Amniotic stem cell (primary cell): ENCODE measurements around the gene CTNNA3.

Experiments used
- DNase-seq: peaks from one replicate; lab custom pipeline; 2025; lab: John Stamatoyannopoulos, UW

CTNNA3 gene

DNA sequence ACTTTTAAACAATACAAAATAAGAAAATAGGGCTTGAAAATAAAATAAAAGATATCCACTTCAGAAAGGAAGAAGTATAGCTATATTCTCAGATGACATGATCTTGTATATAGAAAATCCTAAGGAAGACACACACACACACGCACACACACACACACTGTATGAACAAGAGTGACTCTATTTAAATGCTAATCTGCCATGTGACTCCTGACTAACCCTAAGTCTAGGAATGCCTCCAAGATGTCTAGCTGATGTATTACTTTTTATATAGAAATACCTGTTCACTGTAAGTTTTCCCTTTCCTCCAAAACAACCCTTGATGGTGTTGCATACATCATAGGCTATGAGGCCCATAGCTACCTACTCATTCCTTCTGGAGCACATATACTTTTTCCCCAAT is 943.3 kb downstream of the CTNNA3 start:
- DNase-seq = no peak

DNA sequence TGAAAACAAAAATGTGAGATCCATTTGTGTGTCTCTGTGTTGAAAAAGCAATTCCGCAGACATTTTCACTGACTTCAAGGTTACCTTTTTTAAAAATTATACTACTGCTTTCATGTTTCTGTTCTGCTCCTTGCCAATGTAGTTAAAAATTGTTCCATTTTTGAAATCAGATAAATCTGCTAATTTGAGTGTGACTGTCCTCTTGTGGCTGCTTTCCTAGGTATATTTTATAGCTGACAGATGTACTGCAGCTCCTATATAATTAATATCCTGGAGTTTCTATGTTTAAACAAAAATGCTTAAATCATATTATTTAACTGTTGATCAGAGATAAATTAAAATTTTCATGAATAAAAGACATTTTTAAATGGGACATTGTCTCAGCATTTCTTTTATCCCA is 947.8 kb downstream of the CTNNA3 start:
- no peak for DNase-seq

DNA sequence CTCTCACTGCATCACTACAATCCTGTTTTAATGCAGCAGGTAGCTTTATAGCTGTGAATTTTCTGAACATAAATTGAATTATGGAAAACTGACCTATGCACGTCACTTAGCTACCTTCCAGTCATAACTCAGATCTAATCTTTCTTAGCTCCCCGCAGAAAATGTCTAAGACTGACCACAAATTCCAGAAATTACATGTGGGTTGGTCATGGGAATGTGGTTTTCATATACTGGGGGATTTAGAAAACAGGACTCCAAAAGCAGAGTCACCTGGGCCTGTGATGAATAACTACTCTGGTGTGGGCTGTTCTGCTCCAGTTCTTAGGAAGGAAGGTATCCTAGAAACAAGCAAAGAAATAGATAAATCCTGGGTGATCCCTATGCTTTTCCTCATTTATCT is 948.5 kb downstream of the CTNNA3 start:
- DNase-seq = peak; percentile 83

DNA sequence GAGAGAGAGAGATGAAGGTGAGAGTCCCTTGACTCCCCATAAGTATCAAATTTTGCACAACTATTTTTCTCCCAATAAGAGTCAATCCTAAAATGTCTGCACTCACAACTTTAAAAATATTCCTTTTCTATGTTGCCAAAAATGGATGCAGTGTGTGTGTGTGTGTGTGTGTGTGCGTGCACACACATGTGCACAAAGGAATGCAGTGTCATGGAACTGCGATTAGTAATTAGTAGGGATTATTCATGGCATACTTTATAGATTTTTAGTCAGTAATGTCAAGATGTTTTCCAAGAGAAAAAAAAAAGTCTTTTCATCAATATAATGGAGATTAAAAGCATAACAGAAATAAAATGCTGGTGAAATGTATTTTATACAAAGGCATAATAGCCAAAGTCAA is 949.3 kb downstream of the CTNNA3 start:
- DNase-seq = no peak

DNA sequence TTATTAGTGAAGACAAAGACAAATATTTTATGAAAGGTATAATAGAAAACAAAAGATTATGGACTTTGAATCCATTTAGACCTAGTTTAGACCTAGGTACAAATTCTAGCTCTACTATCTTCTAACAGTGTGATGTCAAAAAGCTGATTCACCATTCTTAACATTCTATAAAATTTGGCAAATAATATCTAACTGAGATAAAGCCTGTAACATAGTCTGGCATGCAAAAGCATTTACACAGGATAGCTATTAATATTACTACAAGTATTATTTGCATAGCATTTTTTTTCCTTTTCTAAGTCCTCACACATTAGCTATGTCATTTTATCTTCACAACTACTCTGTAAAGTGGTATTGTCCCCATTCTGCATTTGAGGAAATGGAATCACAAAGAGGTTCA is 949.7 kb downstream of the CTNNA3 start:
- no peak for DNase-seq

DNA sequence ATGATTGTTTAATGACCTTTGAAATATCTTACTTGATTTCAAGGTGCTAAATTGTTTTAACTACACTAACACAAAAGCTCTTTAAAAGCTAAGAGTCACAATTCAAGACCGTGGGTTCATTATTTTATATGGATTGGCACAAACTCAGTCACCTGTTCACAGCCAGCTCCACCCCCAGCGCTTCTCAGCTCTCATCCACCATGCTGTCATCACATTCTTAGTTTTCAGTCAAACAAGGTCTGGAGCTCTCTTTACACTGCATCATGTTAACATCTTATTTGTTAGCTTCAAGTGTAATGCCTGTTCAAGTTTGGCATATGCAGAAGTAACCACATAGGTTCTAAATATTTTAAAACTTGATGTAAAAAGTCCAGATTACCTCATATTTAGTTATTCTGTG is 951.1 kb downstream of the CTNNA3 start:
- no peak for DNase-seq

DNA sequence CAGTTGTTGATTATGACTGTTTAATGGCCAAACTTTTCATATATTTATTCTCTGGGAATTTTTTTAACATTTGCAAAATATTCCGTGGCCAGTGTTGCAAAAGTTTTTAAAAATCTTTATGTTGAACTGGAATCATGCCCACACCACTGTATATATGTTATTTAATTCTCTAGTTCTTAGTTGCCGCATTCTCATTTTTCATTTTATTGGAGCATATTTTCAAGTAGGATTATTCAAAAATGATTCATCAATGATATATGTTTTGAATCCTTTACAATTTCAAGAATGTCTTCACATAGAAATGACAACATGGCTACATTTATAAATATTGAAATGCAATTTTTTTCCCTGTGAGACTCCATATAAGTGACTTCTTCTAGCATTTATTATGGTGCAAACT is 958.8 kb downstream of the CTNNA3 start:
- DNase-seq = no peak

DNA sequence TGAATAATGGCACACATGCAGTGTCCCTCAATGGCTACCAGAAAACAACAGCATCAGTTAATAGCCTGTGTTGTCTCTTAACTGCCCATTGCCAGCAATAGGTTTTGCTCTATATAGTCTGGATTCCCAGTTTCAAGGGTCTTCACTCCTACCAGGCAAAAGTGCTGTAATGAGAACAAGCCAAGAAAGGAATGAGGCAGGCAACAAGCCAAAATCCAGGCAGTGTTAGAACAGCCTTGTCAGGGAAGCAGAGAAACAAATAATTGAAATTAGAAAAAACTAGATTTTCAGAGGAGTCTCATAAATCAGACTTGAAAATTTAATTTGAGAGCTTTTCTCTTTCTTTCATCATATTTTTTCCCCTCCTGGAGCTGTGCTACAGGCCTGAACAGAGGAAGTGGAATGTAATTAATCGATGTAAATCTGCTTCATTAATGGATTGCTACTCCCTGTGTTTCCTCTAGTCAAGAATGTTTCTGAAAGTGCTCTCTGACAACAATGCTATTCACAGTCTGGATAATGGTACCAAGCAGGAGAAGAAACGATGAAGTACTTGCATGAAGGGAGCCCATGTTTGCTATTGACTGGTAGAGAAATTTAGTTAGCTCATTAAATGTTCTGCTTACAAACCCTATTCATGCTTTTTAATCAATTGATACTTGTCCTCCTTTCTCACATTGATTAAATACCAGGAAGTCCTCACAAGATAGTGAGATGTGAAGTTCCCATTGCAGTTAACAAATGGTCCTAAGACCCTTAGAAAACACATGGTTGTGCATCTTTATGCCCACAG is 972.2 kb downstream of the CTNNA3 start:
- DNase-seq = no peak

DNA sequence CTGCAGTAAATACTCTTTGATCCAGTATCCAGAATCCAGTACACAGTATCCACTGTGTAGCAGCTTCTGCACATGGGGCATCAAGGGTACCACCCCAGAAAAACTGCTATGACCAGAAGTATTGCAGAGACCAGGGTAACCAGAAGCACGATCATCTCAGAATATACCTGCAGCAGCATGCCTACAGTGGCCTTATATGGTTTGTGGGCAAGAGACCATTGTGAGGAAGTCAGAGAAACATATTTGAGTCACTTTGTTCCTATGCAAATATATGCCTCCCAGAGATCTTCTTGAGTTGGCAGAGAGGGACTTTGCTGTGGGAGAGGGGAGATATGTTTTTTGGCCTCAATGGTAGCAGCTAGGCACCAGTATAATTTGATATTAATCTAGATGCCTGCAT is 976.5 kb downstream of the CTNNA3 start:
- no peak for DNase-seq

DNA sequence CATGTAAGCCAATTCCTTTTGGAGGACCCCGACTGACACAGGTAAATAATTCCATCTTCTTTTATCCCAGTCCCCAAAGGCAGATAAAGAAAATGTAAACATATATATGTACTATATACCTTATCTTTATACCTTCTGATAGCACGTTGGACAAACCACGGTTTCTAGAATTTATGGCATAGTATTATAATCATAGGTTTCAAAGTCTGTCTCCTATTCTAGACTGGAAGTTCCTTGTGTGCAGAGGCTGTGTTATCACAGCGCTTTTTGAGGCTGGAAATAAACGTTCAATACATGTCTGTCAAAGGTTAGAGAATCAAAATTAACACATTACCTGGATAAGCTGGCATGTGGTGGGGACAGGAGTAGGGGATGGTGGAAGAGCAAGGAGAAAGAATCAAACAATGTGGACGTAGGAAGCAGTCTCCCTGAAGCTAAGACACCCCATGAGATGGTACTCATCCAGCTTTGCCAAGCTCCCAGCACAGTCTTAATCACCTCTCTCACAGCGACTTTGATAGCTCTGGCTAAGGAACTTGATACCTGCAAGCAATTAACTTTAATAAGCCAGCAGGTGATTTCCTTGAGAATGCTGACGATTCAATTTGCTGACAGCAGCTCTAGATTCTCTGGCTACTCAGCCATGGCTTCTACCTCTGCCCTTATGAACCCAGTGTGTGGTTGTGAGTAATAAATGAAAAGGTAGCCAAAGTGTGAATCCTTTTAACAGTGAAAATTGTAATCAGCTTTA is 978.6 kb downstream of the CTNNA3 start:
- no peak for DNase-seq

DNA sequence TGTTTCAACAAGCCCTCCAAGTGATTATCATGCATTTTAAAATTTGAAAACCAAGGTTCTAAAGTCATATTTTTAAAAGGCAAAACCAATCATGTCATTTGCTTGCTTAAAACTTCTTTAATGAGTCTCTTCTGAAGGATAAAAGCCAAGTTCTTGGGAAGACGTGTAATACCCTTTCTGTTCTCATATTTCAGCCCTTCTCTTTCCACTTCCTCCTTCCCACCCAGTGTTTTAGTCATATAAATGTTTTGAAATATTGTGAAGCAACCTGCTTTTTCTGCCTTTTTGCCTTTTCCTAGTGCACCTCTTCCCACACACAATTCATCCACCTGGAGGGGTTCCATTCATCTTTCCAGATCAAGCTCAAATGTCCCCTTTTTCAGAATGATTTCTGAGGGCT is 981.3 kb downstream of the CTNNA3 start:
- DNase-seq = no peak

DNA sequence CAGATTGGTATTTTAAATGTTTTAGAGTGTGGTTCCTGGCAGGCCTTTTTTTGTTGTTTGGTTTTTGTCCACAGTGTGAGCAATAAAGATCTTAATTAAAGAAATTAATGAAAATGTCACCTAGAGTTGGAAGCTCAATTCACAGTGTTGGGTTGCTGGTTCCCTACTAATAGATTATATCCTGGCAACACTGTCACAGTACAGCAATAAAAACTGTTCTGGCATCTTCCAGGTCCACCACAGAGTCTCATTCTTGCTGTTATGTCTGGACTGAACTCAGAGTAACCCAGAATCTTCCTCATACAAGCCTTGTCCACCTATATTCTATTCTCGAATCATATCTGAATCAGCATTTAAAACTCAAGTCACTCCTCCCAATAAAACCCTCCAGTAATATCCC is 982.6 kb downstream of the CTNNA3 start:
- no peak for DNase-seq

DNA sequence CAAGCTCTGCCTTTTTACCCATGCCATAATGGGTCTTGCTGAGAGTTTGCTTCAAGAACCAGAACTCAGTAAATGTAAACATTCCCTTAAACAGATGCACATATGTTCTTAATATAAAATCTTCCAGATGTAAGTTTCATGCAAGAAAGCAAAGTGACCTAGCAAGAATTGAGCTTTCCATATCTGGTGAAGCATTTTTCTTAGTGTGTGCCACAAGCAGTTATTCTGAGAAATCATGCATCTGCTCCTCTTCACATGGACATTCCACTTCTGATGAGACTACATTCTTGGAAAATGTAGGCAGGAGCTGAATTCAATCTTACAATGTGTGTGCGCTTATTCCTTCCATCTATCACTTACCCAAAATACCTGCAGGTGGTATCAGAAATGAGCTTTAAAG is 997.9 kb downstream of the CTNNA3 start:
- no peak for DNase-seq

DNA sequence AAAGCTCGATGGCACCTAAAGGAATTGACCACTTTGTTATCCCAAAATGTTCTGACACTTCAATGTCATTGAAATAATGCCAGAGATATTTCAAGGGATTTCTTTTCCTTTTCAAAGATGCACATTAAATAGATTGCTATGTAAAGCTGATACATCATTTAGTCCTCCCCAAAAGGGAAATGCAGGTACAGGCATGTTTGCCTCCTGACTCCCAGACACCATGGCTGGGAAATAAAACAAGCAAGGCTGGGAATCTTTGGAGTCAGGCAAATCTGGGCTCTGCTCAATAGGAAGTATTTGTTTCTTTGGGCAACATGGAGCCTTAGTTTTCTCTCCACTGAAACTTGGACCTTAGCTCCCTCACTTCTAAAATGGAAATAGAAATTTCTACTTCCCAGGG is 1000.9 kb downstream of the CTNNA3 start:
- DNase-seq = no peak

DNA sequence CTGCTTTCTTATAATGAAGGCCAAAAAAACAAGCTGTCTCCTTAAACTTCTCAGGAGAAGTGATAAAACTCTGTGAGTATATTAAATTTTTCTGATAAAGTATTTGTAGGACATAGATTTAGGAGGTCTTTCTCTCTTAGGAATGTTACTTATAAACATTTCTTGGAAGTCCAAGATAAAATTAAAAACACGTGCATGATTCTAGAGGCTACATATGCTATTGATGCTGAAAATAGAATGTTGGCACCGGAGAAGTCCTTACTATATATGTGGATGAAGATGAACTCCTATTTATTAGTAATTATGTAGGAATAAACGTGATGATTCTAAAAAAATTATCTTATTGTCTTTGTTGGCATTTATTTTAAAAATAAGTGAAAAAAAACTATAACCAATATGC is 1011.4 kb downstream of the CTNNA3 start:
- DNase-seq = no peak

DNA sequence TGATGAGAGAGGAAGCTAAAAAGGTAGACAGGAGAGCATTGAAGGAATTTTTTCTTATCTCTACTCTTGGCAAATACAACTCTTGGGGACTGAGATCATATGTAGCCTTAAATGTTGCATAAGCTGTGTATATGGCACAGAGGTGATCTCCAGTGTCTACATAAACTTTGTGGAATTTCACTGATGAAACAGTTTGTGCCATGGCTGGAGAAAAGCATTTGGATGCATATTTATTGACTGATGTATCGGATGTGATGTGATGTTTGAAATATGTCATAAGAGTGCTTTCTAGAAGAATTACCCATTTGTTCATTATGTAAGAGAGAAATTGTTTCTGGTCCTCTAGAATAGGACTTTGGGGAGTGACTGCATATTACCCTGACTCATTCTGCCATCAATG is 1015.1 kb downstream of the CTNNA3 start:
- DNase-seq = no peak

DNA sequence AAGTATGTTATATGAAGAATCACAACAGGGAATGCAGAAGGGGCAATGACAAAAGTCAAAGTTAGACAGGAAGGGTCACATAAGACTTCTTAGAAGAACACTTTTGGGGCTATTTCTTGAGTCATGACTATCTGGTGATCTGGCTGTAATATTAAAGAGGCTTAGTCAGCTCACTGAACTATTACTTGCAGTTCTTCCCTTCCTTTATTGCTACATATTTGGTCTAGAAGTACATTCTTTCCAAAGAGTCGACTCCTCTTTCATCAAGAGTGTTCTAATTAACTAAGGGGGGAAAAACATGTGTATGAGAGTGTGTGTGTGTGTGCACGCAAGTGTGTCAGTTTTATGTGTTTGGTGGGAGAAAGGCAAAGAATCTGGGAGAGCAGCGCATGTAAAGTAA is 1017.5 kb downstream of the CTNNA3 start:
- no peak for DNase-seq

DNA sequence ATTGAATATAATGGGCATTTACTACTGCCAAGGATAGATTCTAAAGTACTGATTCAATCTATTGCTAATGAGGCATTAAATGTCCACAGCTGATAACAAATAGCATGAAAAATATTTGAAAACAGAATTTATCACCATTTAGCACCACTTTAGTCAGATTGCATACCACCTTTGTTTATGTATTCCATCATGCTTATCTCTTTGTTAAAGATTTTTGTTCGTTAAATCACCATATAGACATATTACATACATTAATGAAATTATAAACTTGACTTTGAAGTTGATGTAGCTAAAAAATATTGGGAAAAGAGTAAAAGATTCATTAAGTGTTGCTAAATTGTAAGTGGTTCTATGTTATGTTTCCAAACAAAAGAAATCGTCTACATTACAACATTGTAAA is 1022.9 kb downstream of the CTNNA3 start:
- DNase-seq = no peak

DNA sequence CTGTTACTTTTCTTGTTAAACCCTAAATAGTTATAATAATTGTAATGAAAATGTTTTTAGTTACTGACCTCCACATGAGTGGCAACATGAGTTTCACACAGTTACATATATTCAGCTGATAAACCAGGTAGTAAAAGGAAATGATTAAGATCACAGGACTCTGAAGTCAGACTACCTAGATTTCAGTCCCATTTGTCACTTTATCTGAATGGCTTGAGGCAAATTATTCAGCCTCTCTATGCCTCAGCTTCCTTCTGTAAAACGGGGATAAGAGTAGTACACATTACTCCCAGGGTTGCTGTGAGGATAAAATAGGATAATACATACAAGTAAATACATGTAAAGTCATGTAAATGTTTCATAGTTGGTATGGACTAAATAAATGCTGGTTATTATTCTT is 1024.4 kb downstream of the CTNNA3 start:
- no peak for DNase-seq

DNA sequence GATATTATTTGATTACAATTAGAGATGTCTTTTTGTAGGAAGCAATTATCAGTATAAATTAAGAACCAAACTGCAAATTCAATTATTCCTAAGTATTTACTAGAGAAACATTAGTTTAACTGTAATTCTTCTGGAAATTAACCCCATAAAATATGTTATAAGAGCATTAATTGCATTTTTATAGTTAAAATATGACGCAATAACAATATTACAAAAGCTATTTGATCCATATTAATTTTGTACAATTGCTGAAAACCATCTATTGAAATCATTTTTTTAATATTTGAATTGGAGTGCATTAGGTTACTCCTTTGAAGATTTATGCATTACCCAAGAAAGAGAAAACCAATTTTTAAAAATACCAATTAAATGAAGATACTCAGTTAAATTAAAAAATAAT is 1024.9 kb downstream of the CTNNA3 start:
- no peak for DNase-seq

DNA sequence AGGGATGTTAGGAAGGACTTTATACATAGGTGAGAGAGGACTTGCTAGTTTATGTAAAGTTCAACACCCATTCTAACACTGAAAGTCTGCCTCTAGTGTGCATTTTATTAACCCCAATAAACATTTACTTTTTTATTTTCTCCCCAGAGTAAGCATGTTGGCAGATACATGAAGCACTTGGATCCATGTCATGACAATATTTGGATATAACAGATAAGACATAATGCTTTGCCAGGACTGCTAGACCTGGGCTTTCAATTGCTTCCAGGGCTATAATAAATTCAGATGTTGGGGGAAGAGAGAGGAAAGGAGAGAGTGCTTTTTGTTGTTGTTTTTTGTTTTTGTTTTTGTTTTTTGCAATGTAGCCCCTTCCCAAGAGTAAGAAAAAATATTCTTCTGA is 1039.5 kb downstream of the CTNNA3 start:
- no peak for DNase-seq

DNA sequence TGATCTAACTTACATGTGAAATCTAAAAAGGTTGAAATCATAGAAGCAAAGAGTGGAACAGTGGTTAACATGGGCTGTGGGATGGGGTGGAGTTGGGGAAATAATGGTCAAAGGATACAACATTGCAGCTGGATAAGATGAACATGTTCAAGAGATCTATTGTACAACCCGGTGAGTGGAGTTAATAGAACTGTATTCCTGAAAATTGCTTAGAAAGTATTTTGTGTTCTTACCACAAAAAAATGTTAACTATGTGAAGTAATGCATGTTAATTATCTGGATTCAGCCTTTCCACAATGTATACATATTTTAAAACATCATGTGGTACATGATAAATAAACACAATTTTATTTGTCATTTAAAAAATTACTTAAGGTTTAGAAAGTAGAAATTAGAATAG is 1041.1 kb downstream of the CTNNA3 start:
- DNase-seq = no peak

DNA sequence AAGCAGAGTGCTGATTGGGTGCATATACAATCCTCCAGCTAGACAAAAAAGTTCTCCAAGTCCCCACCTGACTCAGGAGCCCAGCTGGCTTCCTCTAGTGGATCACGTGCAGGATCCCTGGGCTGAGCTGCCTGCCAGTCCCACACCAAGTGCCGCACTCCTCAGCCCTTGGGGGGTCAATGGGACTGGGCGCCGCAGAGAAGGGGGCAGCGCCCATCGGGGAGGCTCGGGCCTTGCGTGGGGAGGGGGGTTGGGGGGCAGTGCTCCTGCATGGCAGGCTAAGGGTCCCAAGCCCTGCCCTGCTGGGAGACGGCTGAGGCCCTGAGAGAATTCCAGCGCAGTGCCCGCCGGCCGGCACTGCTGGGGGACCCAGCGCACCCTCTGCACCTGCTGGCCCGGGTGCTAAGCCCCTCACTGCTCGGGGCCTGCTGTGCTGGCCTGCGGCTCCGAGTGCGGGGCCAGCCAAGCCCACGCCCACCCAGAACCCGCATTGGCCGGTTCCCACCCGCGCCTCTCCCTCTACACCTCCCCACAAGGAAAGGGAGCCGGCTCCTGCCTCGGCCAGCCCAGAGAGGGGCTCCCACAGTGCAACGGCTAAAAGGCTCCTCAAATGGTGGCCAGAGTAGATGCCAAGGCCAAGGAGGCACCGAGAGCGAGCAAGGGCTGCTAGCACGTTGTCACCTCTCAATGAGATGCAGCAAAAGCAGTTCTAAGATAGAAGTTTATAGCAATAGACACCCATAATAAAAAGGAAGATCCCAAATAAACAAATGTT is 1044.5 kb downstream of the CTNNA3 start:
- no peak for DNase-seq
